Right kidney (tissue), 9 donors: ENCODE data around the gene EPHA8.

ENCODE experiments used
- DNase-seq: peaks from one replicate; pipeline ENCODE4 v3.0.0-alpha.2; 2016
- long read RNA-seq, 8 donors: transcript quantifications; one replicate each; lab custom pipeline, GENCODE V29; 2026

EPHA8 gene
- long read RNA-seq, donor 1: 0 reads
- long read RNA-seq, donor 2: 0 reads
- long read RNA-seq, donor 3: 0 reads
- long read RNA-seq, donor 4: 0 reads
- long read RNA-seq, donor 5, partial matches to known transcripts: 0 of 2 reads
- long read RNA-seq, donor 5, other reads (novel, unspliced or antisense): 0 of 2 reads
- long read RNA-seq, donor 6, partial matches to known transcripts: 0 of 3 reads
- long read RNA-seq, donor 6, other reads (novel, unspliced or antisense): 0 of 3 reads
- long read RNA-seq, donor 7, partial matches to known transcripts: 0 of 1 reads
- long read RNA-seq, donor 7, other reads (novel, unspliced or antisense): 0 of 1 reads
- long read RNA-seq, donor 8: 0 reads

- DNase-seq: no peak
These were observed at the start of gene EPHA8 for GRCh38 chr1:22562584-22563583. Gene EPHA8 (plus strand): TSS chr1:22563489. CDS start chr1:22563636, 147 bp downstream.

- DNase-seq: no peak
These were observed 46.2 kb upstream of the EPHA8 start for GRCh38 chr1:22516906-22517571.

GRCh38 chr1:22517956-22518355 lies 45.3 kb upstream of the EPHA8 start:
- DNase-seq: no peak

DNA sequence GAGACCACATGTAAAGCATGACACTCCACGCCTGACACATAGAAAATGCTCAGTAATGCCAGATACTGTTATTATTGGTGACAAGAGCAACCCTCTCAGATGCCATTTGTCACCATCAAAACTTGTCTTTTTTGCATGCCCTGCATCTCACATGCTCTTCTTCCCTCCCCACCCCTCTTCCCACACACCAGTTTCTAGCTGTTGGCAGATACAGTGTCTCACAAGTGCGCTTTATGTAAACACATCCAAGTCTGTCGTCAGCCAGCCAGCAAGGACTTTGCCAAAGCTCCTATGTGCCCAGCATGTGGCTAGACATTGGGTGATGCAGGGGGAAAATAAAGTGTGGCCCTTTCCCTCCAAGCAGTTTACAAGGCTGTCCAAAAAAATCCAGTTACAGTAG lies 44.9 kb upstream of the EPHA8 start:
- DNase-seq: no peak

DNA sequence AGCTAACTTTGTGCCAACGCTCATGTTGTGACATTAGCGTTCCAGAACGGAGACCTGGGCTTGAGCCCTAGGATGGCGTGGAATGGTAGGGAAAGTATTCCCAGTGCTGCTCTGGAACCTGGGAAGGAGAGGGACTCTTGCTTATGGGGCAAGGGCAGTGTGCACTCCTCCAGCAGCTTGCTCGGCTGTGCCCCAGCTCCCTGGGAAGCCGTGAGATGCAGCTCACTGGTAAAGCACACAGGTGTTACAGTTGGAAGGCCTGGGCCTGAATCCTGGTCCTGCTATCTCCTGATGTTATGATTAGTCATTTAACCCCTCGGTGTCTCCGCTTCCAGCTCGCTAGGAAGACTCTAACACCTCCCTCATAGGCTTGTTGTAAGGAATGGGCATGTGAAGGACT lies 42.4 kb upstream of the EPHA8 start:
- DNase-seq: no peak

GRCh38 chr1:22521692-22522091 lies 41.6 kb upstream of the EPHA8 start:
- no peak for DNase-seq

DNA sequence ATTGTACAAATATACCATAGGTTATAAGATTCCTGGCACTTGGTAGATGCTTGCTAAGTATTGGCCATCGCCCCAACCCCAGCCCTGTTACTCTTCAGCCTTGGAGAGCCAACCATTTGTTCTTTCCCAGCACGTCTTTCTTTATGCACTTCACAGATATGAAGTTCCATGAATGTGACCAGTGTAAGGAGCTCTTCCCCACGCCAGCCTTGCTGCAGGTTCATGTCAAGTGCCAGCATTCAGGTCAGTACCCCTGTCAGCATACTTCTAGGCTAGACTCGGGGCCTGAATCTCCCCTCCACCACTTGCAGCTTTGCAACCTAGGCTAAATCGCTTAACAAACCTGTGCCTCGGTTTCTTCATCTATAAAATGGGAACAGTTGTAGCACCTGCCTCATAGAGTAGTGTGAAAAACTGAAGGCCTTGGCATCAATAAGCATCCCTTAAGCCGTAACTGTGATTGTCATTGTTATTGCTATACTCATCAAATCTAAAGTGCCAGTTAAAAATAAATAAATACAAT lies 41.0 kb upstream of the EPHA8 start:
- no peak for DNase-seq

DNA sequence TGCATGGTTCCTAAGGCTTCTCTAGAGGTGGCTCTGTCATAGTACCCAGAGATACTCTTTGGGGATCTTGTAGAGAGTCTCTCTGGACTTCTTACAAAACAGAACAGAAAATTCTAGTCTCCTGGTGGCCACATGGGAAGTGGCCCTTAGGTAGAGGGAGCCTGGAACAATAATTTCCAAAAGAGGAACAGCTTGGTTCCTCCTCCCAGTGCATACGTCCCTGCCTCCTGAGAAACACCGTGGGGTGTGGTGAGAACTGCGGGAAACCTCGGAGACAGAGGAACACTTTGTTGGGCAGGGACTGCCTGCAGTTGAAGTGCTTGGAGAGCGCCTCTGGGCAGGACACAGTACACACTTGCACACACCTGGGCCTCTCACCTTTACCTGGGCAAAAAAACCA lies 38.8 kb upstream of the EPHA8 start:
- no peak for DNase-seq

DNA sequence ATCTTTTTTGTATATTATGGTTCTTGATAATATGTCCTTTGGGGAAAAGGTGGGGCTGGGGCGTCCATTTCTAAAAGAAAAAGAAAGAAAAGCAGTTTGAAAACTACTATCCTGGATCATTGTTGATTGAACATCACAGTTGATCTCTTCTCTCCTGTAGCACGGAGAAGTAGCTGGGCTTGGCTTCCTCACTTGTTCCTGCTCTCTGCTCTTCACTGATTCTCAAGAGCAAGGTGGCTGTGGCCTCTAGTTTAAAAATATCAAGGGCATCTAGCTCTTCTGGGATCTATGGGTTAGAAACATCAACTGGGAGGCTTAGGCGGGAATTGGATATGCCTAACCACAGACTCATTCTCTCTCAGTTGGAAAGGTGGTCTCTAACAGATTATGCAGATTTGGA lies 38.1 kb upstream of the EPHA8 start:
- no peak for DNase-seq

DNA sequence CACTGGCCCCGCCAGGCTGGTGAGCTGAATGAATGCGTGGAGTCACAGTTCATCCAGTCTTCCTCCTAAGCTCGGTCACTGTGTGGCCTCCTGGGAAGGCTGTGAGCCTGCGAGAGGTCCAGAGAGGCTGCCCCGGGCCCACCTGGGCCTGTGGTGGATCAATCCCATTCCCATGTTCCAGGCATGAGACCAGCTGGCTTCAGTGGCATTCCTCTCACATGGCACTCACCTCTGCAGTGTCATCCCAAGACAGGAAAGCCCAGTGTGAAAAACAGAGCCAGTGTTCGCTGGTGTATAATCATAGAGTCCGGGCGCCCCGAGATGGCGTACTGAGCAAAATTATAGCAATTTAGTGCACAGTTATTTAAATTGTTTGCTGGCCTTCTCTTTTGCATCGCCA lies 37.6 kb upstream of the EPHA8 start:
- DNase-seq: no peak

DNA sequence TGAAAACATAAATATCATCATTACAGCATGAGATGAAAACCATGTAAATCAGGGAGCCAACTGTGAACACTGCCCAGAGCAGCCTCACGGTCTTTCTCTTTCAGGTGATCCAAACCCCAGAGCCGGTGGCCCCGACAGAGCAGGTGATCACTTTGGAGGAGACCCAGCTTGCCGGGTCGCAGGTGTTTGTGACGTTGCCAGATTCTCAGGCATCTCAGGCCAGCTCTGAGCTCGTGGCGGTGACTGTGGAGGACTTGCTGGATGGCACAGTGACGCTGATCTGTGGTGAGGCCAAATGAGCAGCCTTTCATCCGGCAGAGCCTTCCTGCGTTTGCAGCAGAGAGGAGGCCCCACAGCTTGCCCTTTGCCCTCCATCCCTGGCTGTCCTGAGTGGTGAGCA lies 37.2 kb upstream of the EPHA8 start:
- no peak for DNase-seq

GRCh38 chr1:22526677-22527076 lies 36.6 kb upstream of the EPHA8 start:
- no peak for DNase-seq

GRCh38 chr1:22527122-22527521 lies 36.2 kb upstream of the EPHA8 start:
- no peak for DNase-seq

DNA sequence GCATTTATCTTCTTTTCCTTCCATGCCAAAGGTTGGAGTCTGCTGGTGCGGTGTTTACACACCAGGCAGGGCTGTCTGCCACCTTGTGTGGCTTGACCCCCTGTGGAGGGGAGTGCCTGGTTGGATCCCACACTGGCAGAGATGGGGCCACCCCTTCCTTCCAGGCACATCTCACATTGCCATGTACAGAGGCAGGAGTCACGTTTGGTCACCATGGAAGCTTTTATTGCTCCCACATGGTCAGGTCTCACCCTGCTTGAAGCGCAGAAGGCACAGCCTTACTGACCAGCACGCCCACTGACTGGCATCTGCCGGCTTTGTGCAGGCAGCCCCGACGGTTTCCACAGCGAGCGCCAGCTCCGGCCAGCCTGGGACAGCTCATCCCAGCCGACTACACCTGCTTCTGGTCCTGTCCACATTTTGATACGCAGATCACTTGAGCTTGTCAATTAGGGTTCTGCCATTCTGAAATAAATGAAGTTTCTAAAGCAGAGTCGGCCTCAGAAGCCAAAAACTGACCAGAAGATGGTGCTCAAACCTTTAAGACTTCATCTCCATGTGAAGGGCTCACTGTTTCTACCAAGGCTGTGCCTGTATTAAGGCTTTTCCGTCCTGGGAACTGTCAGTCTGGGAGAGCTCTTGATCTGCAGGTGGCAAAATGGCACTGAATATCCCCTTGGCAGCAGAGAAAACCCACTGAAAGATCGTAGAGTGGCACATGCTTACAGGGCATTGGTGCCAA lies 35.6 kb upstream of the EPHA8 start:
- peak; percentile 28 for DNase-seq

- DNase-seq: no peak
These were observed 34.8 kb upstream of the EPHA8 start for GRCh38 chr1:22528451-22528850.

- peak; percentile 17 for DNase-seq
These were observed 33.2 kb upstream of the EPHA8 start for GRCh38 chr1:22529901-22530621.

GRCh38 chr1:22530715-22531114 lies 32.6 kb upstream of the EPHA8 start:
- DNase-seq: no peak

DNA sequence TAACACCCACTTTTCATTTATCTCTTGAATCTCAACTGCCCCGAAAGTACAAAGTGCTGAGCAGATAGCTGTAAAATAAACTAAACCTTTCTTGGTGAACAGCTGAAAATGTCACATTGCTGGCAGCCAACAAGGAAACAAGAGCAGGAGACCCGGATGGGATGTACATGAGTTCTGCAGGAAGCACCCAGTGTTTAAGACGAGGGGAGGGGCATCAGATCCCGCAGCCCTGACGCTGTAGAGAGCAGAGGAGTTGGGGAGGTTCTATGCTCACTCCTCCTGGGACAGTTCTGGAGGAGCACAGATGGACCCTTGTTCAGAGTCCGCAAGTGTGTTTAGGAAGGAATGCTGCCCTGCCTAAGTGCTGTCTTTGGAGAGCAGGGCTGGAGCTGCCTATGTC lies 32.0 kb upstream of the EPHA8 start:
- DNase-seq: no peak

DNA sequence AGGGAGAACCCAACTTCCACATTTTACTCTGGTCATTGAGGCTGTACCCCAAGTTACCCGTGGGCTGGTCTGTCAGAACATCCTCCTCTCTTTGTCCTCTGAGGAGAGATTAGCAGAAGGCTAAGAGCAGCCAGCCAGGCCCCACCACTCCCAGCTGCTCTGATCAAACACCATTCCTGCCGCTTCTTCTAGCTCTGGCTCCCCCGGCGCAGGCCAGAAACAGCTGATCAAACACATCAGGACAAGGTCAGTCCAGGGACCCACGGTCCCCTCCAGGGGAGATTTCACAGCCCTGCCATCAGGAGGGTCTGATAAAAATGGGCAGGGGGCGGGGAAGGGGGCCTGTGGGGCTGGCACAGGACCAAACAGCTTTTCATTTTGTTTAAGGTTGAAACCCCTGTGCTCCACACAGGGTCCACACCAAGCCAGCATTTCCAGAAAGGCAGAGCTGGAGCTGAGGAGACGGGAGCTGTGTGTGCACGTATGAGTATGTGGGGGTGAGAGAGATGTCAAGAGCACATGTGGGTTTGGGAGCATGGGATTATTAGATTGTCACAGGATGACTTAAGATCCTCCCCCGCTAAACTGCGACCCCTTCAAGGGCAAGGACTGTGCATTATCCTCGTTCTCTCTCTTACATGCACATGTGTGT lies 29.9 kb upstream of the EPHA8 start:
- no peak for DNase-seq

DNA sequence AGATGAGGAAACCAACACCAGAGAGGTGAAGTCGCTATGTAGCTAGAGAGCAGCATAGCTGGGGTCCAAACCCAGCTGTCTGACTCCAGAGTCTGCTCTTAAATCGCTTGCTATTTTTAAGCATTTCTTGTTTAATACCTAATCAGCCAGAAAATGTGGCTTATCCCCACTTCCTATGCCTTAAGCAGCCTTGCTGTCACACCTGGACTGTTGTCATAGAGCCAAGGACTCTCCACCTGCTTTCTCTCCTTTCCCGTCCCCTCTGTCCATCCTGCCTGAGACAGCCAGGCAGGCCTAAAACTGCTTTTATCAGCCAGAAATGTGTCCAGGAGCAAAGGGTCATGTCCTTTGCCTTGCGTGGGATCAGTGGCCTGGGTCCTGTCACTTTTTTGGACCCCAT lies 28.3 kb upstream of the EPHA8 start:
- DNase-seq: no peak

DNA sequence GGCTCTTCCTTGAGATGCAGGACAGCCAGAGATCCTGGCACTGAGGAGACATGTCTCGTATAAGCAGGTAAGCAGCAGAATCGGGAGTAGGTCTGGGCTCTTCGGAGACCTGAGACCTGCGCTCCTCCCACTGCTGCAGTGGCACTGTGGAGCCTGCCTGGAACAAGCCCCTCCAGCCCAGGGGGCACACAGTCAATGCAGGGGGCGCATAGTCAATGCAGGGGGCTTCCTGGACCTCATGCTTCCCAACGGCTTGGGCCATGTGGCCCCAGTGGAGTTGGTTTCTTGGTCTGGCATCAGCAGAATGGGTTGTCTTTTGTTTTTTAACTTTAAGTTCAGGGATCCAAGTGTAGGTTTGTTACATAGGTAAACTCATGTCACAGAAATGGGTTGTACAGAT lies 27.9 kb upstream of the EPHA8 start:
- DNase-seq: no peak
